ENCODE results near the gene MAP1B. TPM values are rescaled to one million over a fixed set of nuclear protein-coding genes. Genes with fewer than 3 reads are reported as not detected.

The MAP1B gene
- total and polyA plus RNA-seq, 10 of the 15 experiments (the other 5 are each of a cell fraction or from before 2014, with no cell fraction given), result 0.02 to 0.81 (median 0.06) TPM; not detected in 1

DNA sequence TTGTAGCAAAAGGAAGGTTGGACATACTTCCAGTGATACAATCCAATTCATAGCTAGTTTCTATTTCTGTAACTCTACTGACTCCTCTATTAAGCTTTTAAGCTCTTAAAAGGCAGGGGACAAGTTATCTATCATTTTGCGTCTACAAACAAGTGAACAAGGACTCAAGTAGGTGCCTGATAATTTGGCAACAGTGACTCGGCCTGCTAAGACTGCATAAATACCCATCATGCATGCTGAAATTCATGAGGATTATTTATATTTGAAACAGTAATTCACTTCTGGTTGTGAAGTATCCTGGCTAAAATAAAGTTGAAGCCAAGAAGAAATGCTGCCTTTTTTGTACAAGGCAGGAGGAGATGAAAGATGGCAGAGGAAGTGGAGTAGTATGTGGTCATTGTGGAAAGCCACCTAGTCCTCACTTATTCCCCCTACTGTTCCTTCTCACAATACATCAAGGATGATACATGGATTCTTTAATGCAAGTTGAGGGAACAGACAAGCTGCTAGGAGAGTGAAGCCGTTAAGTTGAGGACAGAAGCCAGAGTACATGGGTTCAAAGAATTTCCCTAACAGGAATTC is 138.8 kb downstream of the MAP1B start:
- Histone ChIP-seq H3K4me2 (ENCODE audit: control insufficient read depth, insufficient read depth) (no peak overlapping the region), H3K79me2 (ENCODE audit: control insufficient read depth, insufficient read depth, low read length) (peaks cover 3% of the 10 kb centered on the region), H4K20me1 (ENCODE audit: control insufficient read depth, insufficient read depth) (no peaks in the 10 kb centered on the region), H3K4me3 (no peak overlapping the region), H3K4me1 (ENCODE audit: control insufficient read depth, insufficient read depth, low read length) (peaks cover 10% of the 10 kb centered on the region; the same call in 1 of the 2 replicates), H3K36me3 (ENCODE audit: control insufficient read depth in 2 of 2, insufficient read depth in 2 of 2, low read length in 1 of 2) (peaks cover 0 to 5% of the 10 kb centered on the region in 2 experiments), H3K27me3 (replicated peaks in 1 of 2; ENCODE audit: control insufficient read depth in 2 of 2, insufficient read depth in 2 of 2, low read length in 1 of 2) (no peaks in the 10 kb centered on the region), H3K27ac (ENCODE audit: control insufficient read depth, insufficient read depth) (no peak overlapping the region), H3K9ac (ENCODE audit: control insufficient read depth, insufficient read depth, low read length) (no peak overlapping the region), H3K9me3 (replicated peaks; ENCODE audit: control insufficient read depth, insufficient read depth, low read length) (no peaks in the 10 kb centered on the region), H2AFZ (ENCODE audit: control insufficient read depth, low read depth, low read length) (no peak overlapping the region)
- DNase-seq (ENCODE audit: low read depth, low spot score) (no peak), ATAC-seq (no peak), FAIRE-seq (no peak)
- ChIA-PET POLR2A (no interaction called here), CTCF (interaction anchor here (0.8 to 3.1 kb wide), 19 partner anchors 8 to 220 kb away, joined by 3 to 19 read pairs (median 5); no protein-coding TSS in a partner anchor), RAD21 (ENCODE audit: unreplicated experiment) (interaction anchor here (1.2 to 1.5 kb wide), 3 partner anchors 12 to 573 kb away, joined by 3 to 5 read pairs (median 3); no protein-coding TSS in a partner anchor), SMC1A (ENCODE audit: uncharacterized antibody, unreplicated experiment) (interaction anchor here (0.6 to 2.8 kb wide), 10 partner anchors 12 to 1670 kb away, joined by 3 to 13 read pairs (median 3); no protein-coding TSS in a partner anchor)
- BruUV-seq (replicated peaks), result no TSS peak
- intact Hi-C loops (cut with micrococcal nuclease; ENCODE audit: unreplicated experiment), result loop anchor here (2.0 to 10.0 kb wide), 2 partner anchors 107 to 461 kb away; no protein-coding TSS in a partner anchor
- in situ Hi-C loops (cut with MboI), result loop anchor here (10.0 kb wide), 1 partner anchor 461 kb away; no protein-coding TSS in a partner anchor
- no peak for TF ChIP-seq ZBED1 (IDR thresholded peaks at IDR 0.05; ENCODE audit: borderline replicate concordance)
- TF ChIP-seq POU2F2 (IDR thresholded peaks at IDR 0.05; ENCODE audit: borderline replicate concordance, low read depth, low read length), result no peak
- TF ChIP-seq NFYB (IDR thresholded peaks at IDR 0.05; ENCODE audit: insufficient read depth, low read depth, low read length), result no peak
- TF ChIP-seq ATF7 (IDR thresholded peaks at IDR 0.05; ENCODE audit: low read depth), result no peak
- TF ChIP-seq EZH2 (IDR thresholded peaks at IDR 0.05; ENCODE audit: borderline replicate concordance, control insufficient read depth, low read depth, low read length), result no peak
- no peak for TF ChIP-seq PAX5 (IDR thresholded peaks at IDR 0.05; ENCODE audit: borderline replicate concordance, low read depth, low read length)
- TF ChIP-seq, protein P1, sequence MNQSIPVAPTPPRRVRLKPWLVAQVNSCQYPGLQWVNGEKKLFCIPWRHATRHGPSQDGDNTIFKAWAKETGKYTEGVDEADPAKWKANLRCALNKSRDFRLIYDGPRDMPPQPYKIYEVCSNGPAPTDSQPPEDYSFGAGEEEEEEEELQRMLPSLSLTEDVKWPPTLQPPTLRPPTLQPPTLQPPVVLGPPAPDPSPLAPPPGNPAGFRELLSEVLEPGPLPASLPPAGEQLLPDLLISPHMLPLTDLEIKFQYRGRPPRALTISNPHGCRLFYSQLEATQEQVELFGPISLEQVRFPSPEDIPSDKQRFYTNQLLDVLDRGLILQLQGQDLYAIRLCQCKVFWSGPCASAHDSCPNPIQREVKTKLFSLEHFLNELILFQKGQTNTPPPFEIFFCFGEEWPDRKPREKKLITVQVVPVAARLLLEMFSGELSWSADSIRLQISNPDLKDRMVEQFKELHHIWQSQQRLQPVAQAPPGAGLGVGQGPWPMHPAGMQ (IDR thresholded peaks at IDR 0.05; ENCODE audit: borderline replicate concordance), result no peak
- no peak for TF ChIP-seq MYB (IDR thresholded peaks at IDR 0.05; ENCODE audit: borderline replicate concordance, low read depth, low read length)
- TF ChIP-seq NBN (IDR thresholded peaks at IDR 0.05), result no peak
- TF ChIP-seq STAT1 (conservative IDR thresholded peaks at IDR 0.05), result no peak
- no peak for TF ChIP-seq ETV6 (conservative IDR thresholded peaks at IDR 0.05 in 1 of 2, IDR thresholded peaks at IDR 0.05 in 1 of 2; ENCODE audit: borderline replicate concordance in 1 of 2, low read depth in 1 of 2)
- TF ChIP-seq, protein P2, sequence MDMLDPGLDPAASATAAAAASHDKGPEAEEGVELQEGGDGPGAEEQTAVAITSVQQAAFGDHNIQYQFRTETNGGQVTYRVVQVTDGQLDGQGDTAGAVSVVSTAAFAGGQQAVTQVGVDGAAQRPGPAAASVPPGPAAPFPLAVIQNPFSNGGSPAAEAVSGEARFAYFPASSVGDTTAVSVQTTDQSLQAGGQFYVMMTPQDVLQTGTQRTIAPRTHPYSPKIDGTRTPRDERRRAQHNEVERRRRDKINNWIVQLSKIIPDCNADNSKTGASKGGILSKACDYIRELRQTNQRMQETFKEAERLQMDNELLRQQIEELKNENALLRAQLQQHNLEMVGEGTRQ (IDR thresholded peaks at IDR 0.05; ENCODE audit: borderline replicate concordance, low read depth, low read length), result no peak
- TF ChIP-seq NFIC (IDR thresholded peaks at IDR 0.05; ENCODE audit: low read depth, low read length), result no peak
- TF ChIP-seq, protein P3, sequence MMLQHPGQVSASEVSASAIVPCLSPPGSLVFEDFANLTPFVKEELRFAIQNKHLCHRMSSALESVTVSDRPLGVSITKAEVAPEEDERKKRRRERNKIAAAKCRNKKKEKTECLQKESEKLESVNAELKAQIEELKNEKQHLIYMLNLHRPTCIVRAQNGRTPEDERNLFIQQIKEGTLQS (IDR thresholded peaks at IDR 0.05; ENCODE audit: borderline replicate concordance, extremely low read depth, low read depth, low read length), result no peak
- TF ChIP-seq POLR2AphosphoS5 (IDR thresholded peaks at IDR 0.05; ENCODE audit: low read length), result no peak
- TF ChIP-seq RCOR1 (conservative IDR thresholded peaks at IDR 0.05; ENCODE audit: low read depth, low read length), result no peak
- no peak for TF ChIP-seq NFYA (IDR thresholded peaks at IDR 0.05; ENCODE audit: borderline replicate concordance, low read depth, low read length)
- TF ChIP-seq TCF3 (IDR thresholded peaks at IDR 0.05; ENCODE audit: borderline replicate concordance, insufficient read depth, low read depth, low read length), result no peak
- TF ChIP-seq LARP7 (IDR thresholded peaks at IDR 0.05), result no peak
- WGBS (ENCODE audit: insufficient coverage, insufficient replicate concordance, low lambda C conversion rate, missing lambda C conversion rate), result 98% methylated on average over 3 of the region's 3 CpGs

Measured in GM12878 (cell line).